GM19372 (cell line): Measurements from ENCODE around the gene MRM1.
A peak's percentile ranks its signal among the peaks of the same experiment; 100 is the strongest.

Experiments
- ATAC-seq: cut with Tn5 transposase; IDR thresholded peaks from one replicate; pipeline ENCODE4 v1.9.1; 2021; ENCODE audit warnings: mild to moderate bottlenecking, low read depth, moderate library complexity; ENCODE audit not compliant: unreplicated experiment

MRM1 gene, protein sequence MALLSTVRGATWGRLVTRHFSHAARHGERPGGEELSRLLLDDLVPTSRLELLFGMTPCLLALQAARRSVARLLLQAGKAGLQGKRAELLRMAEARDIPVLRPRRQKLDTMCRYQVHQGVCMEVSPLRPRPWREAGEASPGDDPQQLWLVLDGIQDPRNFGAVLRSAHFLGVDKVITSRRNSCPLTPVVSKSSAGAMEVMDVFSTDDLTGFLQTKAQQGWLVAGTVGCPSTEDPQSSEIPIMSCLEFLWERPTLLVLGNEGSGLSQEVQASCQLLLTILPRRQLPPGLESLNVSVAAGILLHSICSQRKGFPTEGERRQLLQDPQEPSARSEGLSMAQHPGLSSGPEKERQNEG

DNA sequence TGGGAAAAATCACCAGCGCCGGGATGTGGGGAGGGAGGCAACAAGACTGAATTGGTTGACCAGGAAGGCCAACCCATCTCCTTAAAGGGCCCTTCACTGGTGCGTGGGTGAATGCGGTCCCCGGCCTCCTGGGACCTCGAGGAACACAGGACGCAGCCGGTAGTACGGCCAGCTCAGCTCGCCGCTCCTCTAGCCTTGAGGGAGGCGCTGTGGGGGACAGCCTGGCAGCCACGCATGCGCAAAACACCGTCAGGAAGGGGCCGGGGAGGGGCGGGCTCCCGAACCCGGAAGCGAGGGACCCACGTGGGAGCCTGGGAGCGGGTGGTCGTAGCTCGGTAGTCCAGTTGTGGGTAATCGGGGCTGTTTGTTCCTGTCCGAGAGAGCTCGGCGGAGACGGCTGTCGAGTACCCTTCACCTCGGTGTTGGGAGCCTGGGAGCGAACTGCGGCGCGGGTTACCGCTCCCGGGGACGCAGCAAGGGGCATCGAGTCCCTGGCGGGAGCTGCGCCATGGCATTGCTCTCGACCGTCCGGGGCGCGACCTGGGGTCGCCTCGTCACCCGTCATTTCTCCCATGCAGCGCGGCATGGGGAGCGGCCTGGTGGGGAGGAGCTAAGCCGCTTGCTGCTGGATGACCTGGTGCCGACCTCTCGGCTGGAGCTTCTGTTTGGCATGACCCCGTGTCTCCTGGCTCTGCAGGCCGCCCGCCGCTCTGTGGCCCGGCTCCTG is at the start of gene MRM1:
Gene MRM1 (plus strand): TSS at position 281 of the 727 bp plus-strand sequence. CDS start 228 bp downstream, at position 509.
- peak; percentile 90 for ATAC-seq

DNA sequence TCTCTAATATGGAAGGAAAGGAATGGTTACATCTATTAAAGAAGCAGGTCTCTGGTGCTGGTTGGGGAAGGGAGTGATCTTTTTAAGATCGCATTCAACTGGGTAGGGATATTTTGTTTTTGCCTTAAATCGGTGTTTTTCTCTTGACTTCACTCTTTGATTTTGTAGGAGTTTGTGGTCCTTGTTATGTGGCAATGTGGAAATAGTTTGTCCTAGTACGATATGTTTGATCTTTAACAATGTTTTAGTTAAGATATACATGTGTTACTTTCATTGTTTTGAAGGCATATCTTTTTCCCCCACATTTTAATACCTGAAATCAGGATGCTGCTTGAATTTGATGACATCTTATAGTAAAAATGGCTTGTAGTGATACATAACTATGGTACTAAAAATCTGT is 47.9 kb upstream of the MRM1 start:
- ATAC-seq = no peak

DNA sequence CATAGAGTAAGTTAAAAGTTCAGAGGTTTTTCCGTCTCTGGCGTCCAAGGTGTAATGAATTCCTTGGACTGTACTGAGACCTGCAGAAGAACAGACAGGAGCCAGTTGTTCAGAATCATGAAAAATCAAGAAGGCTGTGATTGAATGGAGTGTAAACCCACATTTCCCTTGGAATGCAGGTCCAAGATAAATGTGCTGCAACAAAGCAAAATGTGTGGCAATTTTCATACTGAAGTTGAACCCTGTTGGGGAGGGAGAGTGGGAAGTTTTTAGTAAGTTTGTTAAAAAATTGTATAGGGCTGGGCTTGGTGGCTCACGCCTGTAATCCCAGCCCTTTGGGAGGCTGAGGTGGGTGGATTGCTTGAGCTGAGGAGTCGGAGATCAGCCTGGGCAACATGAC is 35.3 kb upstream of the MRM1 start:
- no peak for ATAC-seq

DNA sequence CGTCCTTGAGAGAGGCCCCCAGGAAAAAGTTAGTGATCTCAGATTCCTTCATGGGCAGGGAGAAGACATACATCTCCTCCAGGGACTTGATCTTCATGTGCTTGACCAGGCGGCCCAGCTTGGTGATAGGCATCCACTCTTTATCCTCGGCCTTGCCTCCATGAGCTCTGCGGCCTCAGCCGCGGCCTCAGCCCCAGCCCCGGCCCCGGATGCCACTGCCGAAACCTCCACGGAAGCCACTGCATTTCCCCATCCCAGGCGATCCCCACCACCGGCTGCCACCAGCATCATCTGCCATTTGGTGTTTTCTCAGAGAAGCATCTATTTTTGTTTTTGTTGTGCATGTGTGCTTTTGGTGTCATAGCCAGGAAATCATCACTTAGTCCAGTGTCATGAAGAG is 26.4 kb upstream of the MRM1 start:
- no peak for ATAC-seq

DNA sequence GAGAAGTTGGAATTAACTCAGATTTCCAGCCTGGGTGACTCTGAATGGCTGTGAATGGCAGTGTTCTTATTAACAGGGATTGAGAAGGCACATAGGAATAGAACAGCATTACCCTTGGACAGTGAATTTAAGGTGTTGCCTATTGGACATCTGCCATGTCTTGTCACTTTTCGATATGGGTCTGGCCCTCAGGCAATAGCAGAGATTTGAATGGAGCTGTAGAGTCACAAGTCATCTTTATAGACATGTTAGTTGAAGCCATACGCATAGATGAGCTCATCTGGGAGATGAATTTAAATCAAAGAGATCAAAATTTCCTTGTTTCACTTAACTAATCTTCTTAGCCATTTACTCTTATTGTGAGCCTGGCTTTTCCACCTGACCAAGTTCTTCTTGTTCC is 24.6 kb upstream of the MRM1 start:
- no peak for ATAC-seq

DNA sequence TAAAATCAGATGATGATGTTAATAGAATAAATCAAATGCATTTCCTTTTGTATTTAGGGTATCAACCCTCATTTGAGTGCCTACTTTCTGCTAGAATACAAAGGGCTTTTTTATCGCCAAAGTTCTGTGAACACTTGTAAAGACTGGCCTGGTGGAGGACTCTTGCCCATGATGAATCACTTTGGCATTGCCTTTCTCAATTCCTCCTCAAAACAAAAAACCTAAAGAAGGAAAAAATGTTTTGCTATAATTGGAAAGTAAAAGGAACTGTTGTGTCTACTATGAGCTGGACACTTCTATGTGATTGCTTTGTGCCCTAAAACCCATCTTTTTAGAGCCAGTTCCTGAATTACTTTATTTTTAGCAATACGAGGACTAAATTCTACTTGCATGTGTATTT is 22.7 kb upstream of the MRM1 start:
- no peak for ATAC-seq

DNA sequence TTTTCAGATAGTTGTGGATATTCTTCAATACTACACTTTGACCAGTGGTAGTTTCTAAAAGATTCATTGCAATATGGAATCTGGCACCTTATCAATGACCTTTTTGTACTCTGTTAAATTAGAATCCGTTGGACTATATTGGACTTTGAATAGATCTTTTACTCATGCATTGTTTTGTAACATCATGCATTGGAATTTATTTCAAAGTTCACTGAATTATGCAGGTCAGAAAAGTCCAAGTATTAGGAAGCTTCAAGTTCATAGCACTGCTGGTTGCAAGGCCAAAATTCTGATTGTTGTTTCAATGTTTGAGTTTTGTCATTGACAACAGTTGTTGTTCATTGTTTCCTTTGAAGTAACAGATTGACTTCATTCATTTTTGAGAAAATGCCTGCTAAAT is 17.6 kb upstream of the MRM1 start:
- ATAC-seq = no peak

DNA sequence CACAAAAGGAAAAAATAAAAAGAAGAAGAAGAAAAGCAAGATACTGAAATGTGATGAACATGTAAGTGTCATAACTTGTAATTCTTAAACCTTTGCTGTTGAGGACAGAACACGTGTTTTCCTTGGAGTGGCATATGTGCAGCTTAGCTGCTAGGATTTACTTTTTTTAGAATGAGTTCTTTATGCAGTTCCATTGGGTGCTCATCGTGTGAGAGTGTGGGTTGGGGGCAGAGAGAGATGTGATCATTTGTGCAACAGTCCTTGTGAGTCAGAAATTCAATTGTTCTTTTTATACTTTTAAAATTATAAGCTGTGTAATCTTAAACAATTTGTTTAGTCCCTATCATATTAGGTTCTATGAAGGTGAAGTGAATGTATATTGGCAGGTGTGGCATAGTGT is 15.2 kb upstream of the MRM1 start:
- ATAC-seq = no peak

DNA sequence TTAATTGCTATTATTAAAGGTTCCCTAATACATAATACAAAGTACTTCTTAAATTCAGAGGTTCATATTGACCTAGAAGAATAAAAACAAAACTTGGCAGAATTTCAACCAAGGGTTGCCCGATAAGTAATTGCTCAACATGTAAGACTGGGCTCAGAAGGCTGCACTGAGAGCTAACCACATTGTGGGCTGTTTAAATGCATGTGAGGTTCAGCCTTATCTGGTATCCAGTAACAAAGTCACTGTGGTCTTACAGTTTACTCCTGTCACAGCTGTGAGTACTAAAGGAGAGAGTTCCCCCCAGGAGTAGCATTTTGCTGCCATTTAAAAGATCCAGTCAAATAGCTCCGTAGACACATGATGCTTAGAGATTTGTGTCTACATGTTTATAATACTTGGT is 11.3 kb upstream of the MRM1 start:
- no peak for ATAC-seq

DNA sequence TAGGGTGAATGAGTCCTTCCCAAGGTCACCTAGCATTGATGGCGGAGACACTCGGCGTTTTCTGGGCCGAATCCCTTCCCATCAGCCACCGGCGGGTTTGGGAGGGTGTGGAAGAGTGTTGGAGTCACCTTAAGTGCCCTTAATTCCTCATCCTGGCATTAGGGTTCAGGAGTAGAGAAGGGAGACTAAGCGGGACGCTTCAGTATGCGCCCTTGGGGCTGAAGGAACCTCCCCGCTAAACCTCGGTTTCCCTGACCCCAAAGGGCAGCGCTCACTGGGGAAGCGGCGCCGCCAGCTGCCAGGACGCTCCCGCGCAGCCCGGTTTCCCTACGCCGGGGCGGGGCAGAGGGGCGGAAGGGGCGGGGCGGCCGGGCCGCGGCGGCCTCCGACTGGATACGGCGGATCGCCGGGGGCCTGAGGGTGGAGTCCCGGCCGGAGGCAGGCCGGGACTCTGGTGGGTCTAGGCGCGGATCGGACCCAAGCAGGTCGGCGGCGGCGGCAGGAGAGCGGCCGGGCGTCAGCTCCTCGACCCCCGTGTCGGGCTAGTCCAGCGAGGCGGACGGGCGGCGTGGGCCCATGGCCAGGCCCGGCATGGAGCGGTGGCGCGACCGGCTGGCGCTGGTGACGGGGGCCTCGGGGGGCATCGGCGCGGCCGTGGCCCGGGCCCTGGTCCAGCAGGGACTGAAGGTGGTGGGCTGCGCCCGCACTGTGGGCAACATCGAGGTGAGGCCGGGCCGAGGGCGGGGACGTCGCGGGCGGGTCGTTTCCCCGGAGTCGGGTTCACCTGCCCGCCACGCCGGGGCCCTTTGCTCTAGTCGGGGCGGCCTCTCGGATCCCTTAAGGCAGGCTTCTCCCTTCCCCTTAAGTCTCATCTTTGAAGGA is 9.7 kb upstream of the MRM1 start, which contains the start of gene DHRS11:
Gene DHRS11 (plus strand): TSS at position 446 of the 882 bp plus-strand sequence. CDS start 131 bp downstream, at position 577.
- ATAC-seq = peak; percentile 77

DNA sequence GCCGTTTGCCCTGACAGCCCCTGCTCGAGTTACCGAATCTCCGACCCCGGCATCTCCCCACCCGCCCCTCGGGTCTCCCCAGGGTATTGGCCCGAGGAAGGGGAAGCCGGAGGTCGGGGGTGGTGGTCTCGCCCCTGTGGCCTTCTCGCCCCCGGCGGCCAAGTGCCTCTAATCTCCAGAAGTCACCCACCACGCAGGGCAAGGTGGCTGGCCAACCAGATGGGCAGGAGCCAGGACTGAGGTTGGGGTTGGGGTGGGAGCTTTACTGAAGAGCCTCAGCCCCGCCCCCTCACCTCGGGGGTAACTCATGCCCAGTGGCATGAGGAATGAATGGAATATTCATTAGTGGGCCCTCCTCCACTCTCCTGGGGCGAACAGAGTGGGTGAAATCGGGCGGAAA is 9.1 kb upstream of the MRM1 start:
- ATAC-seq = no peak

DNA sequence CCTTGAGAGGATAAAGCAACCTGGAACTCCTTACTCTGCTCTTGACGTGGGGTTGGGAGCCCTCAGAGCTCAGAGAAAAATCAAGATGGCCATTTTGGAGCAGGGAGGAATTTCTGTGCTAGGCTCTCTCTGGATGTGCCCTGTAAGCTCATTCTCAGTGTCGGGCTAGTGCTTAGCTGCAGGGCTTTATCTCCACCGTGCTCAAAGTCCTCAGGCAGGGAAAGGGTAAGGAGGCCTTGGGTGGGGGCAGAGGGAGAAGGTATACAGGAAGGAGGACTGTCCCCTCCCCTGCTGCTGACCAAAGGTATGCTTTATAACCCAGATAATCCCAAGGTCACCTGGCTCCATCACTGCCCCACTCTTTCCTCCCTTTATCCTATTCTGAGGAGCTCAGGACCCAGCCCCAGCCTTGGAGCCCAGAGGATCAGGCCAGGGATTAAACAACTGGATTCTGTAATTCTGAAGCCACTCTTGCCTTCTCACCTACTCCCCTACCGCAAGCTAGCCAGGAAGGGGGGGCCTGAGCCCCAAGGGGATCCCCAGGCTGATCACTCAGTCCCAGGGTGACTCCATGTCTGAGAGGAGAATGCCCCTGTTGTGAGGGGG is 8.6 kb upstream of the MRM1 start:
- no peak for ATAC-seq

DNA sequence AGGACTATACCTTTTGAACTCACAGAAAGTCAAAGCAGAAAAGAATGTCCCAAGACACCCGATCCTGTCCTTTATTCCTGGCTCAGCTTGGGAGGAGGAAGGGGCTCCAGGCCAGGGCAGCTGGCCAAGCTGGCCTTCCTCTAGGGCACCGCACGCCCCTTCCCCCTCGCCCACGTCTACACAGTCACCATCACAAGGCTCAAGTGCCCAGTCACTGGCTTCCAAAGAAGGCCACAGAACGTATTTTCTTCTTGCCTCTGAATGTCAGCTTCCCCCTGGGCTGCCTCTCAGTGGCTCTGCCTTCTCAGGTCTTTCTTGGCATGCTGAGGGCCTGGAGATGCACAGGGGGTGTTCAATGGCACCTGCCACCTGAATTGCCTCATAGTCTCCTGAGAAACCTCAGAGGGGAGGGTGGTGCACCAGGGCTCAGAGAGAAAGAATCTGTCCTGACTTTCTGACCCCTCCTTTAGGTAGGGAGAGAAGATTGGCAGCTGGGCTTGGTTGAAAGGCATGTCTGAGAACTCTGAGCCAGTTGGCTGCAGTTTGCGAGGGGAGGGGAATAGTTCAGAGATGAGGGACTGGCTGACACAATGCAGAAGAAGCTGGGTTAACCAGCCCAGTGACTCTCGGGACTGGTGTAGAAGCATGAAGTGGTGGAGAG is 7.6 kb upstream of the MRM1 start:
- ATAC-seq = no peak

DNA sequence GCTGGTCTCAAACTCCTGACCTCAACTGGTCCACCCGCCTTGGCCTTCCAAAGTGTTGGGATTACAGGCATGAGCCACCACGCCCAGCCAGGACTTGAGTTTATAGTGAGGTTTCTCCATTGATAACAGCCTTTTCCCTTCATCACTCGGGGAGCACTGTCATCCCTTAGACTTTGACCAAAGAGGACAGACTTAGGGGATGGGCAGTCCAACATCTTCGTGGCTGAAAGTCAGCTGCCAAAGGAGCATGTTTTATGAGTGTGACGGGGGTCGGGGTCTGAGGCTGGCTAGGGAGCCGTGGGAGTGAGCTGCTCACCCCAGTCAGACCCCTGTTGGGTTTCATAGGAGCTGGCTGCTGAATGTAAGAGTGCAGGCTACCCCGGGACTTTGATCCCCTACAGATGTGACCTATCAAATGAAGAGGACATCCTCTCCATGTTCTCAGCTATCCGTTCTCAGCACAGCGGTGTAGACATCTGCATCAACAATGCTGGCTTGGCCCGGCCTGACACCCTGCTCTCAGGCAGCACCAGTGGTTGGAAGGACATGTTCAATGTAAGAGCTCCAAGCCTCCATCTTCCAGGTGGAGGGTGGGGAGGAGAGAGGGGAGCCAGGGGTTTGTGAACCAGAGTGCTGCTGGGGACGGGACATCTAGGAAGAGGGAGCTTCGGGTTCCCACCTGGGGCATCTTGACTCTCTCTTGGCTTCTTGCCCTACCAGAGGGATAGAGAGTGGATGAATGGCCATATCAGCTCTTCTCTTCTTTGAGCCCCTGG is 6.6 kb upstream of the MRM1 start:
- ATAC-seq = no peak

DNA sequence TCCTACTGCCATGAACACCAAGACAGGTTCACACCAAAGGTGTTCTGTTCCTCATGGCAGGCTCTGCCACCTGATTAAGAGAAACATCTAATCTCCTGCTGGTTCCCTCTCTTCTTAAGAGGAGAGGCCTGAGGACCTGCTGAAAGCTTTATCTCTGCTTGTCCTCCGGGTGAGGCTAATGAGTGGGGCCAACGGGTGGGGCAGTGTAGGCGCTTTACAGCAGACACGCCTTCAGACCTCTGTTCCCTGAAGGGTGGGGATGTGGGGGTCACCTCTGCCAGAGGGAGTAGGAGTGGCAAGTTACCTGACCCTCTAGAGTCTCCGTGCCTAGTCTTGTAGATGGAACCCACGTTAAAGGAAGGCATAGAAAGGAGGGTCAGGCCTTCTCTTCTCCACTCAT is 4.2 kb upstream of the MRM1 start:
- ATAC-seq = no peak

DNA sequence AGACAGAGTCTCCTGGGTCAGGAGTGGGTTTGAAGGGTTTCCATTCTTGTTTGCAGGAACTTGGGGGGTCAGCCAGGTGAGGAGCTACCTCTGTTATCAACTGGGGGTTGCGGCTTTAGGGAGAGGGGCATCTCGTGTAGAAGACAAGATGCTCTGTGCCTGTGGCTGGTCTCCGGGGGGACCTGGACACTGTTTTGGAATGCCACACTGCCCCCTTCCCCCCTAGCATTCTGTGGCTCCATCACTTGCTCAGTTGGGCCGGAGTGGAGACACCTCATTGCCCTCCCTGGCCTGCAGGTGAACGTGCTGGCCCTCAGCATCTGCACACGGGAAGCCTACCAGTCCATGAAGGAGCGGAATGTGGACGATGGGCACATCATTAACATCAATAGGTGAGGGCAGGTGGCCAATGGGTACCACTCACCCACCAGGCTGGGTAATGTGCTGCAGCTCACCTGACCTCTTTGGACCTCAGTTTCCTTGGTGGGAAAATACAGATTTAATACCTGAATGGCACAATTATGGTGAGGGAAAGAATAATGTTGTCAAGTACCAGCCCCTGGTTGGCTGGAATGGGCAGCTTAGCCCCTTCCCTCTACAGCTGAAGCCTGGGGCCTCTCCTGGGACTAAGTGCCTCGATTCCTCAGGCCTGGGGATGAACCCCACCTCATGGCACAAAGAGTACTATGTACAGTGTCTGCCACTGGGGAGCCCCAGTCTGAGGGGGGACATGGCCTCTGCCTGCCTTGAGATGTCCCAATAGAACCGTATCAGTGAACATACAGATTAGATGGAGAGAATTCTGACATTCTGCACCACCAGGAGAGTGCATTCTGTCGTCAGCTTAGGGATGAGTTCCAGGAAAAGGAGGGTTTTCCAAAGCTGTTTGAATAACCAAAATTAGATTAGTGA is 3.3 kb upstream of the MRM1 start:
- no peak for ATAC-seq

DNA sequence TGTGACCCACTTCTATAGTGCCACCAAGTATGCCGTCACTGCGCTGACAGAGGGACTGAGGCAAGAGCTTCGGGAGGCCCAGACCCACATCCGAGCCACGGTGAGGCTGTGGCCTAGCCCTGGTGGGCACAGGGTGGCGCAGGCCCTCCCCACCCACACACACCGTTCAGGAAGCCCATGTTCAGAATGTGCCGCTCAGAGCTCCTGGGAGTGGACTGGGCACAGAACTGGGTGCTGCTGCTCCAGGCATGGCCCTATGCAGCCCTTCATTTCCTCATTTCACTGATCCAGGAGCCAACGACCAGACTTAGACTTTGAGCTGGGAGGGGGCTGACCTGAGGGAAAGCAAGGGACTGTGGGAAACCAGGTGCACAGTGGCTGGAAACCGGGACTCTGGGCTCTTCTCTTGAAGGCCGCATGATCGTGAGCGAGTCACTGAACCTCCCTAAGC is 2.4 kb upstream of the MRM1 start:
- no peak for ATAC-seq

DNA sequence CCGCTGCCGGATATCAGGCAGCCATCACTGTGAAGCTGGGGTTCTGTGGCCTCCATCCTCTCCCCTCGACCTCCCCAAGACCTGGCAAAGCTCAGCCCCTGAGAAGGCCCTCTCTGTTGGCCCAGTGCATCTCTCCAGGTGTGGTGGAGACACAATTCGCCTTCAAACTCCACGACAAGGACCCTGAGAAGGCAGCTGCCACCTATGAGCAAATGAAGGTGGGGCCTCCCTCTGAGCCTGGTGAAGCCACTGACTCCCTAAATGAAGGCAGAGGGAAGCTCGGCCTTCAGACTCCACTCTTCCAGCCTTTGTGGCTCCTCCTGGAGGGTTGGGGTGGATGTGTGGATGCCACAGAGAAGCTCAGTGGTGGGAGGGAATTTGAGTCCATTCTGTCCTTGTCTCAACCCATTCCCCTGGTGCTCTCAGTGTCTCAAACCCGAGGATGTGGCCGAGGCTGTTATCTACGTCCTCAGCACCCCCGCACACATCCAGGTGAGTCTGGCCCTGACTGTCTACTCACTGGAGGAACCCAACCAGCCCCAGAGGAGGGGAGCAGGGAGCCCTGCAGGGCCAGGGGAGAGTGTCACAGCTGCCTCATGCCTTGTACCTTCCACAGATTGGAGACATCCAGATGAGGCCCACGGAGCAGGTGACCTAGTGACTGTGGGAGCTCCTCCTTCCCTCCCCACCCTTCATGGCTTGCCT is 1.7 kb upstream of the MRM1 start:
- ATAC-seq = no peak
